Measurements from ENCODE around the gene SORCS2. TPM values are rescaled to one million over a fixed set of nuclear protein-coding genes. Genes with fewer than 3 reads are reported as not detected.

SORCS2 gene
- total RNA-seq, 1 donor from 2014 or later = 5.2 TPM

- H3K36me3 ChIP-seq = no peaks in the 10 kb centered on the region
- no peak overlapping the region for H3K4me3 ChIP-seq
- no peak overlapping the region for H3K9ac ChIP-seq
- no peak overlapping the region for H3K27ac Mint-ChIP-seq
- H3F3A ChIP-seq (ENCODE audit: low read depth) = no peaks in the 10 kb centered on the region
- H3K4me1 Mint-ChIP-seq = peaks cover 42% of the 10 kb centered on the region
- H3K27ac ChIP-seq = no peak overlapping the region
- no peaks in the 10 kb centered on the region for H3K9me3 ChIP-seq (ENCODE audit: low read depth)
- H3K27me3 ChIP-seq = no peaks in the 10 kb centered on the region
- peak overlapping the region; percentile 33 for H3K4me3 Mint-ChIP-seq
- H4K20me1 ChIP-seq (ENCODE audit: low read depth) = peaks cover 24% of the 10 kb centered on the region
- peaks cover 13% of the 10 kb centered on the region for H3K4me1 ChIP-seq
- peaks cover 8% of the 10 kb centered on the region for H3K9me3 Mint-ChIP-seq
- no peak overlapping the region for H2AFZ ChIP-seq (replicated peaks)
- no peak overlapping the region for H3K4me2 ChIP-seq
- no peak for DNase-seq (ENCODE audit: low spot score)
- peaks cover 8% of the 10 kb centered on the region for H3K27me3 Mint-ChIP-seq (ENCODE audit: insufficient read depth, low read depth)
- peaks cover 3% of the 10 kb centered on the region for H3K36me3 Mint-ChIP-seq
- no peaks in the 10 kb centered on the region for H3K79me2 ChIP-seq (ENCODE audit: low read depth)
- TF ChIP-seq CTCF (IDR thresholded peaks at IDR 0.05) (no peak), EZH2phosphoT487 (IDR thresholded peaks at IDR 0.05) (no peak), EZH2 (IDR thresholded peaks at IDR 0.05) (no peak)
These were observed 81.5 kb downstream of the SORCS2 start for GRCh38 chr4:7273738-7274297.

GRCh38 chr4:7275067-7275466, 82.7 kb downstream of the SORCS2 start:
- peaks cover 8% of the 10 kb centered on the region for H3K9me3 Mint-ChIP-seq
- Histone ChIP-seq H3K4me3 (no peak overlapping the region), H4K20me1 (ENCODE audit: low read depth) (peaks cover 26% of the 10 kb centered on the region), H3K9ac (no peak overlapping the region), H3K4me1 (peaks cover 19% of the 10 kb centered on the region), H3K9me3 (ENCODE audit: low read depth) (no peaks in the 10 kb centered on the region), H3F3A (ENCODE audit: low read depth) (no peaks in the 10 kb centered on the region), H3K4me2 (no peak overlapping the region), H3K27ac (no peak overlapping the region), H3K36me3 (no peaks in the 10 kb centered on the region), H2AFZ (replicated peaks) (no peak overlapping the region), H3K27me3 (no peaks in the 10 kb centered on the region), H3K79me2 (ENCODE audit: low read depth) (no peaks in the 10 kb centered on the region)
- H3K4me3 Mint-ChIP-seq = no peak overlapping the region
- peak overlapping the region; percentile 60 for H3K27ac Mint-ChIP-seq
- H3K4me1 Mint-ChIP-seq = peaks cover 55% of the 10 kb centered on the region
- no peak for DNase-seq (ENCODE audit: low spot score)
- H3K27me3 Mint-ChIP-seq (ENCODE audit: insufficient read depth, low read depth) = peaks cover 8% of the 10 kb centered on the region
- TF ChIP-seq CTCF (IDR thresholded peaks at IDR 0.05) (no peak), EZH2phosphoT487 (IDR thresholded peaks at IDR 0.05) (no peak), EZH2 (IDR thresholded peaks at IDR 0.05) (no peak)
- peaks cover 3% of the 10 kb centered on the region for H3K36me3 Mint-ChIP-seq

GRCh38 chr4:7275490-7276154, 83.3 kb downstream of the SORCS2 start:
- TF ChIP-seq EZH2 (IDR thresholded peaks at IDR 0.05) = no peak
- no peak for TF ChIP-seq EZH2phosphoT487 (IDR thresholded peaks at IDR 0.05)
- TF ChIP-seq CTCF (IDR thresholded peaks at IDR 0.05) = peak; percentile 20
- Mint-ChIP-seq H3K27me3 (ENCODE audit: insufficient read depth, low read depth) (peaks cover 8% of the 10 kb centered on the region), H3K4me1 (peaks cover 58% of the 10 kb centered on the region), H3K36me3 (peaks cover 3% of the 10 kb centered on the region), H3K4me3 (no peak overlapping the region), H3K9me3 (peaks cover 5% of the 10 kb centered on the region), H3K27ac (no peak overlapping the region)
- no peaks in the 10 kb centered on the region for H3K9me3 ChIP-seq (ENCODE audit: low read depth)
- no peak for DNase-seq (ENCODE audit: low spot score)
- H3K79me2 ChIP-seq (ENCODE audit: low read depth) = no peaks in the 10 kb centered on the region
- H3K4me2 ChIP-seq = no peak overlapping the region
- H3K9ac ChIP-seq = no peak overlapping the region
- H3F3A ChIP-seq (ENCODE audit: low read depth) = no peaks in the 10 kb centered on the region
- peaks cover 26% of the 10 kb centered on the region for H4K20me1 ChIP-seq (ENCODE audit: low read depth)
- H3K27me3 ChIP-seq = no peaks in the 10 kb centered on the region
- no peak overlapping the region for H2AFZ ChIP-seq (replicated peaks)
- H3K4me1 ChIP-seq = peaks cover 19% of the 10 kb centered on the region
- H3K36me3 ChIP-seq = no peaks in the 10 kb centered on the region
- H3K27ac ChIP-seq = no peak overlapping the region
- no peak overlapping the region for H3K4me3 ChIP-seq

All from neural progenitor cell (in vitro differentiated cells).